GM19351 (cell line): ENCODE measurements around the gene PTPRA.

Experiments
- ATAC-seq: cut with Tn5 transposase; IDR thresholded peaks from one replicate; pipeline ENCODE4 v1.9.1; 2021; ENCODE audit warnings: mild to moderate bottlenecking, moderate library complexity; ENCODE audit not compliant: unreplicated experiment

PTPRA gene

GRCh38 chr20:3085571-3086072 is 212.3 kb downstream of the PTPRA start:
- ATAC-seq = no peak

GRCh38 chr20:3088031-3088430 is 214.8 kb downstream of the PTPRA start:
- ATAC-seq = no peak
